Stomach (tissue), 9 donors: ENCODE data around the gene KLRF1. TPM values are rescaled to one million over a fixed set of nuclear protein-coding genes. Genes with fewer than 3 reads are reported as not detected.
A peak's percentile ranks its signal among the peaks of the same experiment; 100 is the strongest.

Source experiments
- DNase-seq, 2 donors: peaks; one replicate each; pipeline versions ENCODE4 v3.0.0 to v3.0.0-alpha.2; 2013 to 2019
- H3K27ac ChIP-seq, 5 donors: fragments of 200-600 bp in 4 of 5; sonication (generic) in 4 of 5; one replicate each; pipeline ENCODE4 v1.5.1; 2013 to 2019; ENCODE audit warnings: mild to moderate bottlenecking in 1 of 5, moderate library complexity in 1 of 5
- H3K27me3 ChIP-seq, 3 donors: fragments of 200-600 bp; sonication (generic); one replicate each; pipeline ENCODE4 v1.5.1; 2017 to 2019; ENCODE audit warnings: mixed run types in 1 of 3
- H3K36me3 ChIP-seq, 4 donors: fragments of 200-600 bp; sonication (generic); 1 replicate in 3 of 4; 2 replicates in 1 of 4; pipeline ENCODE4 v1.5.1; 2016 to 2019
- H3K4me1 ChIP-seq, 4 donors: fragments of 200-600 bp; sonication (generic); one replicate each; pipeline ENCODE4 v1.5.1; 2016 to 2019
- H3K4me3 ChIP-seq, 4 donors: fragments of 200-600 bp; sonication (generic) in 3 of 4; one replicate each; pipeline ENCODE4 v1.5.1; 2016 to 2019; ENCODE audit warnings: mild to moderate bottlenecking in 1 of 4
- H3K9me3 ChIP-seq, 4 donors: fragments of 200-600 bp; sonication (generic); one replicate each; pipeline ENCODE4 v1.5.1; 2016 to 2019
- EP300 ChIP-seq: sonication (generic); formaldehyde crosslinking; IDR thresholded peaks from one replicate; pipeline ENCODE4 v1.6.1; 2017; ENCODE audit warnings: antibody characterized with exemption
- POLR2A ChIP-seq, 4 donors: fragments of 450-650 bp; IDR thresholded peaks; one replicate each; pipeline ENCODE4 v1.6.1; 2016; ENCODE audit warnings: antibody characterized with exemption in 4 of 4, control low read depth in 2 of 4, mild to moderate bottlenecking in 1 of 4, moderate library complexity in 1 of 4
- POLR2AphosphoS5 ChIP-seq, 3 donors: sonication (generic); formaldehyde crosslinking; IDR thresholded peaks; one replicate each; pipeline ENCODE4 v1.6.1; 2016; ENCODE audit warnings: antibody characterized with exemption in 3 of 3
- WGBS, 5 donors: extraction: QIAGEN DNeasy Blood & Tissue Kit in 3 of 5; methylation state at CpG; one replicate each; pipeline versions ENCODE4 v1.1.5 to v1.1.7; 2013 to 2018; 5-methylcytosine and 5-hydroxymethylcytosine counted together
- intact Hi-C: fragments of 100-400 bp; cut with DNase I; formaldehyde crosslinking; loops from one replicate; pipeline ENCODE4 v1.15.1; 2023; ENCODE audit warnings: low total_unique reads
- polyA plus RNA-seq, 3 donors: library from polyadenylated mRNA; stranded (reverse); fragments of 200-250 nt; gene quantifications; one replicate each; pipeline ENCODE4 v1.2.3, GENCODE V29; 2013
- total RNA-seq, 5 donors: library from RNA; depleted of rRNA; stranded (reverse); fragments of >200 nt; gene quantifications; one replicate each; pipeline versions ENCODE4 v1.1.0 to v1.2.3, GENCODE V29; 2014 to 2016
- TF ChIP-seq, protein P1 (sequence below), 7 experiments: fragments of 450-650 bp in 4 of 7; fragments of 200-600 bp in 3 of 7; sonication (generic) in 3 of 7; IDR thresholded peaks; one replicate each; pipeline ENCODE4 v1.5.1; 2016 to 2019; ENCODE audit warnings: antibody characterized with exemption in 7 of 7, control low read depth in 2 of 7, mild to moderate bottlenecking in 1 of 7
- donor health status: healthy with polysubstance abuse.
- donor health status: Bipolar disorder and iron deficiency.
- donor health status: healthy.

KLRF1 gene
- total and polyA plus RNA-seq, 8 donors = 0.78 to 4.5 (median 2.2) TPM; not detected in 3

DNA sequence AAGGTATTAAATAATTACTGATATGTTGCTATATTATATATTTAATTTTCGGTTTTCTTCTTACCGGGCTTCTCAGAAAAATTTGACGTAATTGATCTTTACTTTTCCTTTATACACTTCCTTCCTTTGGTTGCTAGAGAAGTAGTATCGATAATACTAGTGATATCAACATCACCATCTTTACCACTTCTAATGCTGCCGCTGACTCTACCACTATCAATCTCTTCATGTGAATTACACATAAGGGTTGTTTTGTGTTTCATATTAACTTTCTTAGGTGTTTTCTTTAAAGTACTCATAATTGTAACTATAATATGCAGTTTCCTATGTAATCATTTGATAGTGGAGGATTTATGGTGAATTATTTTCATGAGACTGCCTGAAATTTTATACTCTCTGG is 30.9 kb upstream of the KLRF1 start:
- H3K4me1 ChIP-seq = peaks cover 0 to 18% (median 0%) of the 10 kb centered on the region in 4 donors
- no peak for DNase-seq
- no peaks in the 10 kb centered on the region for H3K36me3 ChIP-seq
- H3K27ac ChIP-seq = no peak overlapping the region
- intact Hi-C loops = no loop called here
- H3K4me3 ChIP-seq = no peak overlapping the region
- WGBS, 5 donors = 69 to 86% (median 81%) methylated on average over 5 of the region's 5 CpGs
- H3K27me3 ChIP-seq = no peaks in the 10 kb centered on the region
- H3K9me3 ChIP-seq = no peaks in the 10 kb centered on the region
- TF ChIP-seq POLR2A (IDR thresholded peaks at IDR 0.05) (no peak), EP300 (no peak), POLR2AphosphoS5 (IDR thresholded peaks at IDR 0.05) (no peak)
- TF ChIP-seq, protein P1, sequence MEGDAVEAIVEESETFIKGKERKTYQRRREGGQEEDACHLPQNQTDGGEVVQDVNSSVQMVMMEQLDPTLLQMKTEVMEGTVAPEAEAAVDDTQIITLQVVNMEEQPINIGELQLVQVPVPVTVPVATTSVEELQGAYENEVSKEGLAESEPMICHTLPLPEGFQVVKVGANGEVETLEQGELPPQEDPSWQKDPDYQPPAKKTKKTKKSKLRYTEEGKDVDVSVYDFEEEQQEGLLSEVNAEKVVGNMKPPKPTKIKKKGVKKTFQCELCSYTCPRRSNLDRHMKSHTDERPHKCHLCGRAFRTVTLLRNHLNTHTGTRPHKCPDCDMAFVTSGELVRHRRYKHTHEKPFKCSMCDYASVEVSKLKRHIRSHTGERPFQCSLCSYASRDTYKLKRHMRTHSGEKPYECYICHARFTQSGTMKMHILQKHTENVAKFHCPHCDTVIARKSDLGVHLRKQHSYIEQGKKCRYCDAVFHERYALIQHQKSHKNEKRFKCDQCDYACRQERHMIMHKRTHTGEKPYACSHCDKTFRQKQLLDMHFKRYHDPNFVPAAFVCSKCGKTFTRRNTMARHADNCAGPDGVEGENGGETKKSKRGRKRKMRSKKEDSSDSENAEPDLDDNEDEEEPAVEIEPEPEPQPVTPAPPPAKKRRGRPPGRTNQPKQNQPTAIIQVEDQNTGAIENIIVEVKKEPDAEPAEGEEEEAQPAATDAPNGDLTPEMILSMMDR (IDR thresholded peaks at IDR 0.05) = no peak

DNA sequence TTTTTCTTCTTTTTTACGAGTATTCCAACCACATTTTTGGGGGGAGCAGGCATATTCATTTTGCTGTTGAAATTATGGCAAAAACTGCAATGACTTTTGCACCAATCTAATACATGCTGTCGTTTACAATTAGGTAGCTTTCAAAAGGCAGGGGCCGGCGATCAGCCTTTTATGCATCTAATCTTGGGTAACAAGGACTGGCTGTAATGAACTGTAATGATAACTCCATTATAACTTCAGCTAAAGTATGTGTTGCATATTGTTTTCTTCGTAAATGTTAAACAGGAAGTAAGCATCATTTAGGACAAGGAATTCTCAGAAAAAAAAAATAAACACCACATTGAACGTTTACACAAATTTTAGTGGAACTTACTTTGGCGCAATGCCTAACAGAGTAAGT is 30.3 kb upstream of the KLRF1 start:
- H3K27ac ChIP-seq = no peak overlapping the region
- 49 to 62% (median 55%) methylated on average over 7 of the region's 7 CpGs for WGBS, 5 donors
- intact Hi-C loops = no loop called here
- no peak for DNase-seq
- no peak overlapping the region for H3K4me3 ChIP-seq
- H3K36me3 ChIP-seq = no peaks in the 10 kb centered on the region
- H3K4me1 ChIP-seq = peaks cover 0 to 18% (median 0%) of the 10 kb centered on the region in 4 donors
- TF ChIP-seq POLR2AphosphoS5 (IDR thresholded peaks at IDR 0.05) = no peak
- no peak for TF ChIP-seq EP300
- TF ChIP-seq POLR2A (IDR thresholded peaks at IDR 0.05) = no peak
- TF ChIP-seq, protein P1 (IDR thresholded peaks at IDR 0.05) = no peak
- no peaks in the 10 kb centered on the region for H3K9me3 ChIP-seq
- no peaks in the 10 kb centered on the region for H3K27me3 ChIP-seq

DNA sequence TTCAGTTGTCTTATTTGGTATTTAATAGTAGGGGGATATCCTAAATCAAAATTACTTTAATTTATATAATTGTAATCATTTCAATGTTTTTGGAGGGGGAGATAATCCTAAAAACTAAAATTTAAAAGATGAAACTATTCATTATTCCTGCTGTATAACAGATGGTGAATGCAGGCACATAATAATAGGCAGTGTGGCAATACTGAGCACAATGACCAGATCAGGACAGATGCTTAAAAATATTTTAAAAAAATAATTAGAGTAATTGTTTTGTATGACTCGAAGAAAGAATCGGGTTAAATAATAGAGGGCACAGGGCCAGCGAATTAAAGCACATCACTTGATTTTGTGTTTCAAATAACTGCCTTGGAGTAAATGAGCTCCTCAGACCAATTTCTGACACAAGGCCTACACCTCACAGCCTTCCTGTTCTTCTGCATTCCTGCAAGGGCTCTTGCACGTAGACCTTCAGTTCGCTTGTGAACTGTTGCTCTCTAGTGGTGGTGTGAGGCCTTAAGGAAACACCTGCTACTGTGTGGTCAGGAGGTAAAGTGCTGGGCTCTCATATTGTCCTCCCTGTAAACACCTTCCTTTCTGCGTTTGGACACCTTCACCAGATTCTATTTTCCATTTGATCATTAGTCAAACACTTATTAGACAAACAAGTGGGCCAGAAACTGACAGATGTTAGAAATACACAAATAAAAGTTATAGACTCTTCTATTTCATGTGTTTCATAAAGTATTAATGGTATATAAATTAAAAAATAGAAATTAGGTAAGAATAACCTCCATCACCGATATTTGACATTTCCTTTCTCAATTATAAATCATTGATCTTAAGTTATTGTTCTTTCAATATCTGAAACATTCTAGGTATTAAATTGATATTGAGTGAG is 29.3 kb upstream of the KLRF1 start:
- no peak overlapping the region for H3K4me3 ChIP-seq
- H3K27ac ChIP-seq = no peak overlapping the region
- TF ChIP-seq EP300 = no peak
- TF ChIP-seq POLR2A (IDR thresholded peaks at IDR 0.05) = no peak
- peak in 1 of 3 donors; percentile 38 for TF ChIP-seq POLR2AphosphoS5 (IDR thresholded peaks at IDR 0.05)
- TF ChIP-seq, protein P1 (IDR thresholded peaks at IDR 0.05) = peak in 4 of 7 experiments; percentile 11 to 52 (median 48)
- WGBS, 5 donors = 41 to 51% (median 46%) methylated on average over 7 of the region's 7 CpGs
- intact Hi-C loops = no loop called here
- peaks cover 0 to 18% (median 0%) of the 10 kb centered on the region in 4 donors for H3K4me1 ChIP-seq
- H3K27me3 ChIP-seq = no peaks in the 10 kb centered on the region
- H3K36me3 ChIP-seq = no peaks in the 10 kb centered on the region
- peak; percentile 49 to 92 for DNase-seq
- no peaks in the 10 kb centered on the region for H3K9me3 ChIP-seq

DNA sequence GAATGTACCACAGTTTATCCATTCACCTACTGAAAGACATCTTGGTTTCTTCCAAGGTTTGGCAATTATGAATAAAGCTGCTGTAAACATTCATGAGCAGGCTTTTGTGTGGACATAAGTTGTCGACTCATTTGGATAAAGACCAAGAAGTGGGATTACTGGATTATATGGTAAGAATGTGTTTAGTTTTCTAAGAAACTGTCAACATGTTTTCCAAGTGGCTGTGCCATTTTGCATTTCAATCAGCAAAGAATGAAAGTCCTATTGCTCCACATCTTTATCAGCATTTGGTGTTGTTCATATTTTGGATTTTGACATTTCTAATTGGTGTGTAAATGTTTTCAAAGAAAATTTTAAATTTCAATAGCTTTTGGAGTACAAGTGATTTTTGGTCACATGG is 27.3 kb upstream of the KLRF1 start:
- 33 to 64% (median 48%) methylated on average over 1 of the region's 1 CpG for WGBS, 5 donors
- Histone ChIP-seq H3K4me1 (peaks cover 0 to 12% (median 0%) of the 10 kb centered on the region in 4 donors), H3K27me3 (no peaks in the 10 kb centered on the region), H3K36me3 (no peaks in the 10 kb centered on the region), H3K9me3 (no peaks in the 10 kb centered on the region), H3K4me3 (no peak overlapping the region), H3K27ac (no peak overlapping the region)
- TF ChIP-seq POLR2AphosphoS5 (IDR thresholded peaks at IDR 0.05) (no peak), POLR2A (IDR thresholded peaks at IDR 0.05) (no peak), EP300 (no peak)
- TF ChIP-seq, protein P1 (IDR thresholded peaks at IDR 0.05) = no peak
- intact Hi-C loops = no loop called here
- no peak for DNase-seq
